Pancreas (tissue), 10 donors: ENCODE measurements around the gene TMIGD2. TPM values are rescaled to one million over a fixed set of nuclear protein-coding genes. Genes with fewer than 3 reads are reported as not detected.
"Not testable (repeated sequence)": the region's sequence is repeated elsewhere in the genome, so short reads cannot be mapped to it uniquely, and the experiment has no call there.

Source experiments
- ATAC-seq, 4 donors: fragments of 200-7000 bp; cut with Tn5 transposase; one replicate each; pipeline versions ENCODE4 v1.8.0 to v1.9.1; 2020; ENCODE audit warnings: mild to moderate bottlenecking in 4 of 4, moderate library complexity in 4 of 4
- DNase-seq, 6 donors: peaks; one replicate each; pipeline ENCODE4 v3.0.0-alpha.2; 2020
- FAIRE-seq: peaks from 2 replicates; lab custom pipeline; 2012; peaks lifted over from hg19 to GRCh38; lab: Jason Lieb, UNC
- H3K27ac ChIP-seq, 4 donors: fragments of 200-600 bp; sonication (generic); 1 replicate in 3 of 4; 2 replicates in 1 of 4; pipeline versions ENCODE4 v1.5.0 to v1.8.0; 2020
- H3K27me3 ChIP-seq, 4 donors: fragments of 200-600 bp; one replicate each; pipeline ENCODE4 v1.8.0; 2021
- H3K36me3 ChIP-seq, 3 donors: fragments of 200-600 bp; sonication (generic) in 1 of 3; one replicate each; pipeline versions ENCODE4 v1.5.0 to v1.8.0; 2020 to 2021
- H3K4me1 ChIP-seq, 3 donors: fragments of 200-600 bp; one replicate each; pipeline ENCODE4 v1.8.0; 2021
- H3K4me3 ChIP-seq, 4 donors: fragments of 200-600 bp; sonication (generic) in 2 of 4; one replicate each; pipeline versions ENCODE4 v1.5.0 to v1.8.0; 2020 to 2021
- H3K9me3 ChIP-seq, 4 donors: fragments of 200-600 bp; one replicate each; pipeline ENCODE4 v1.8.0; 2021
- CTCF ChIP-seq, 4 donors: fragments of 200-600 bp; sonication (generic) in 3 of 4; IDR thresholded peaks; one replicate each; pipeline versions ENCODE4 v1.5.0 to v1.8.0; 2021; ENCODE audit warnings: antibody characterized with exemption in 4 of 4
- WGBS, 2 donors: extraction: QIAGEN DNeasy Blood & Tissue Kit; methylation state at CpG; one replicate each; pipeline ENCODE4 v1.1.7; 2013; 5-methylcytosine and 5-hydroxymethylcytosine counted together
- intact Hi-C, 3 donors: fragments of 100-400 bp; cut with DNase I; formaldehyde crosslinking; loops; one replicate each; pipeline versions ENCODE4 v1.11.1 to v1.14.2; 2022
- polyA plus RNA-seq, 2 donors: library from polyadenylated mRNA; stranded (reverse); fragments of 200-250 nt; gene quantifications; one replicate each; pipeline ENCODE4 v1.2.3, GENCODE V29; 2013
- total RNA-seq, 6 donors: library from RNA; stranded (reverse); fragmentation: NEBNext Ultra II Directional in 4 of 6; extraction: Animal tissue kit (Norgen Biotek cat#: 25700) in 4 of 6; gene quantifications; one replicate each; pipeline versions ENCODE4 v1.2.1 to v1.2.4, GENCODE V29; 2021 to 2023
- donor health status: healthy with polysubstance abuse.
- donor health status: DM: no; HTN: no; CAD: no; lungs with moderate emphysema.
- donor health status: DM: no; HTN: no; CAD: no.
- donor health status: control.
- donor health status: control.
- donor health status: Bipolar disorder and iron deficiency.
- donor health status: DM: yes; HTN: yes; CAD: no.
- donor health status: DM: no; HTN: no; CAD: no.
- donor health status: DM: no; HTN: no; CAD: no.
- donor health status: DM: yes; HTN: yes; CAD: no.

Gene TMIGD2
- total and polyA plus RNA-seq, 8 donors, result 0.16 to 0.28 TPM; not detected in 6

GRCh38 chr19:4329858-4330257, 27.7 kb upstream of the TMIGD2 start:
- Histone ChIP-seq H3K9me3 (no peaks in the 10 kb centered on the region), H3K36me3 (no peaks in the 10 kb centered on the region), H3K4me3 (no peak overlapping the region), H3K27ac (no peak overlapping the region), H3K27me3 (no peaks in the 10 kb centered on the region), H3K4me1 (no peaks in the 10 kb centered on the region)
- ATAC-seq (no peak), FAIRE-seq (no peak), DNase-seq (peak in 1 of 6 donors; percentile 78)
- WGBS, 2 donors, result 96 to 97% methylated on average over 19 of the region's 19 CpGs
- intact Hi-C loops, result no loop called here
- TF ChIP-seq CTCF (IDR thresholded peaks at IDR 0.05), result no peak

DNA sequence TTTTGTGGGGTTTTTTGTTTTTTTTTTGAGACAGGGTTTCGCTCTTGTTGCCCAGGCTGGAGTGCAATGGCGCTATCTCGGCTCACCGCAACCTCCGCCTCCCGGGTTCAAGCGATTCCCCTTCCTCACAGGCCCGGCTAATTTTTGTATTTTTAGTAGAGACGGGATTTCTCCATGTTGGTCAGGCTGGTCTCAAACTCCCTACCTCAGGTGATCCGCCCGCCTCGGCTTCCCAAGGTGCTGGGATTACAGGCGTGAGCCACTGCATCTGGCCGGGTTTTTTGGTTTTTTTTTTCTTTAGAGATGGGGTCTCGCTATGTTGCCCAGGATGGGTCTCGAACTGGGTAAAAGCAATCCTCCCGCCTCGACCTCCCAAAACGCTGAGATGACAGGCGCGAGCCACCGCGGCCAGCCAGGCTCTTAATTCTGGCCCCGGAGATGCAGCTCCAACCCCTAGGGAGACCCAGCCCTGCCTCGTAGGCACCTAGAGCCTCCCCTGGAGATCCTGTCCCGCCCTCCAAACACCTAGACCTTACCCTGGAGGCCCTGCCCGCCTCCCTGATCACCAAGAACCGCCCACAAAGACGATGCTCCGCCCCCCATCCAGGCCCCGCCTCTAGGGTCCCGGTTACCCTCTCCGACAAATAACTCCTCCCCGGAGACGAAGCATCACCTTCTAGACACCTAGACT, 26.9 kb upstream of the TMIGD2 start:
- DNase-seq, result peak in 5 of 6 donors; percentile 30 to 75 (median 54)
- H3K4me1 ChIP-seq, H3K36me3 ChIP-seq, intact Hi-C loops, H3K27me3 ChIP-seq, H3K9me3 ChIP-seq, ATAC-seq, FAIRE-seq, H3K27ac ChIP-seq: not testable (repeated sequence)
- H3K4me3 ChIP-seq, result peak overlapping the region in 2 of 4 donors; percentile 20 to 54
- 56 to 74% methylated on average over 35 of the region's 35 CpGs for WGBS, 2 donors

DNA sequence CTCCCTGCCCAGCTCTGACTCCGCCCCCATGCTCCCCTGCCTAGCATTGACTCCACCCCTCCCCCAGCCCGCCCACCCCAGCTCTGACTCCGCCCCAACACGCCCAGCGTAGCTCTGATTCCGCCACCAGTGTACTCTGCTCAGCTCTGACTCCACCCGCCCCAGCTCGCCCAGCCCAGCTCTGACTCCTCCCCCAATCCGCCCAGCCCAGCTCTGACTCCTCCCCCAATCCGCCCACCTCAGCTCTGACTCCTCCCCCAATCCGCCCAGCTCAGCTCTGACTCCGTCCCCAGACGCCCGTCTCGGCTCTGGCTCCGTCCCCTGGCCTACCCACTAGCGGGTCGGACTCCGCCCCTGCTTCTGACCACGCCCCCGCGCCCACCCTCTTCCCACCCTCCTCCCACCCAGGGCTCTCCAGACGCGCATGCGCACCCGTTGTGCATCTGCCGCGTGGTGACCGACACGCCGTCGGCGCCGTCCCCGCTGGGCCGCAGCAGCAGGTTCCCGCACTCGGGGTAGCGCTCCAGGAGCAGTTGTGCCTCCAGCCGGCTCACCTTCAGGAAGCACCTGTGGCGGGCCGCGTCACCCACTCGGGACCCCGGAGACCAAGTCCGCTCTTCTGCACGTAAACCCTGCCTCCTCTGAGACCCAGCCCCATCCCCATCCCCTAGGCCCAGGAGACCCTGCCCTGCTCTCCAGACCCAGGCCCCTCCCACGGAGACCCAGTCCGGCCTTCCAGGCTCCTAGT, 26.2 kb upstream of the TMIGD2 start:
- H3K36me3 ChIP-seq, result no peaks in the 10 kb centered on the region
- 11 to 12% methylated on average over 33 to 49 of the region's 49 CpGs for whole genome bisulfite sequencing, 2 donors
- ATAC-seq, result peak; percentile 87 to 95 (median 90)
- no peaks in the 10 kb centered on the region for H3K4me1 ChIP-seq
- no peaks in the 10 kb centered on the region for H3K27me3 ChIP-seq
- DNase-seq, result peak; percentile 95 to 100 (median 96)
- H3K4me3 ChIP-seq, result peak overlapping the region in 3 of 4 donors; percentile 10 to 54 (median 20)
- TF ChIP-seq CTCF (IDR thresholded peaks at IDR 0.05), result no peak
- no peak for FAIRE-seq
- H3K9me3 ChIP-seq, result no peaks in the 10 kb centered on the region
- intact Hi-C loops, result no loop called here
- peak overlapping the region in 2 of 4 donors; percentile 23 to 38 for H3K27ac ChIP-seq

- ATAC-seq (peak; percentile 19 to 57 (median 30)), FAIRE-seq (no peak), DNase-seq (no peak)
- intact Hi-C loops, result no loop called here
- Histone ChIP-seq H3K4me3 (peak overlapping the region; percentile 10 to 33 (median 16)), H3K9me3 (no peaks in the 10 kb centered on the region), H3K36me3 (no peaks in the 10 kb centered on the region), H3K27ac (peak overlapping the region in 2 of 4 donors; percentile 23 to 38), H3K4me1 (no peaks in the 10 kb centered on the region), H3K27me3 (no peaks in the 10 kb centered on the region)
- TF ChIP-seq CTCF (IDR thresholded peaks at IDR 0.05), result no peak
- 6 to 17% methylated on average over 13 of the region's 13 CpGs for WGBS, 2 donors
Observed at GRCh38 chr19:4327877-4328242, 25.7 kb upstream of the TMIGD2 start.

DNA sequence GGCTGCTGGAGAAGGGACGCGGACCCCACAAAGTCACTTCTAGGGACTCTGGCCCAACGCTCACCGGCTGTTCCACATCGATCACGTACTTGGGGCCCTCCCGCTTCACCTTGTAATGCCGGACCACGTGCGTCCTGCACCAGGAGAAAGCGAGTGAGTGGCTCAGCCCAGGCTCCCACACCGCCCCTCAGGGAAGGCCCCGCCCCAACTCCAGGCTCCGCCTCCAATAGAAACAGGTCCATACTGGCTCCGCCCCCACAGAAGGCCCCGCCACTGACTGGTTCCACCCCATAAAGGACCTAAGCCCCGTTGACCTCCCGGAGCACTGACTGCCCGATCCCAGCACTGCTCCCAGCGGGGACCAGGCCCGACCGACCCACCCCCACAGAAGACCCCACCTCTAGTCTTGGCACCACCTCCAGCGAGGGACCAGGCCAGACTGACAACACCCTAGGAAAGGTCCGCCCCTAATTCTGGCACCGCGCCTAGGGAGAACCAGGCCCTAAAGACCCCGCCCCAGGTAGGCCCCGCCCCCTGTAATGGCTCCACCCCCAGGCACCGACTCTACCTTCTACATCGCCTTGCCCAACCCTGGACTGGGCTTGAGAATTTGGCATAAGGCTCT, 25.2 kb upstream of the TMIGD2 start:
- no peak for FAIRE-seq
- Histone ChIP-seq H3K36me3 (no peaks in the 10 kb centered on the region), H3K9me3 (no peaks in the 10 kb centered on the region), H3K4me3 (peak overlapping the region; percentile 10 to 33 (median 16)), H3K27me3 (no peaks in the 10 kb centered on the region), H3K4me1 (no peaks in the 10 kb centered on the region), H3K27ac (peak overlapping the region in 1 of 4 donors; percentile 38)
- DNase-seq, result peak in 5 of 6 donors; percentile 78 to 92 (median 82)
- WGBS, 2 donors, result 14 to 34% methylated on average over 28 to 30 of the region's 30 CpGs
- intact Hi-C loops, result no loop called here
- peak in 3 of 4 donors; percentile 5 to 64 (median 59) for ATAC-seq
- TF ChIP-seq CTCF (IDR thresholded peaks at IDR 0.05), result no peak
